NCI-H2196 (cell line): Measurements from ENCODE around the gene LDLRAD4.

ENCODE experiments used
- DNase-seq: peaks from one replicate; lab custom pipeline; 2025; ENCODE audit not compliant: unreplicated experiment; lab: John Stamatoyannopoulos, UW

LDLRAD4 gene

GRCh38 chr18:13525381-13526029 lies 306.9 kb downstream of the LDLRAD4 start:
- DNase-seq, result no peak

- DNase-seq, result no peak
Observed at GRCh38 chr18:13526519-13526918, 308.0 kb downstream of the LDLRAD4 start.

GRCh38 chr18:13527256-13527655 lies 308.7 kb downstream of the LDLRAD4 start:
- no peak for DNase-seq

- DNase-seq, result no peak
Observed at GRCh38 chr18:13527730-13528129, 309.2 kb downstream of the LDLRAD4 start.

GRCh38 chr18:13528739-13529392 lies 310.3 kb downstream of the LDLRAD4 start:
- DNase-seq, result no peak

- DNase-seq, result no peak
Observed at GRCh38 chr18:13530033-13530878, 311.7 kb downstream of the LDLRAD4 start.

GRCh38 chr18:13530879-13531387 lies 312.4 kb downstream of the LDLRAD4 start:
- DNase-seq, result peak; percentile 58

- DNase-seq, result no peak
Observed at GRCh38 chr18:13531681-13532325, 313.2 kb downstream of the LDLRAD4 start.

- no peak for DNase-seq
Observed at GRCh38 chr18:13532406-13533075, 314.0 kb downstream of the LDLRAD4 start.

GRCh38 chr18:13534631-13535030 lies 316.1 kb downstream of the LDLRAD4 start:
- no peak for DNase-seq

- DNase-seq, result no peak
Observed at GRCh38 chr18:13536578-13536977, 318.0 kb downstream of the LDLRAD4 start.

- DNase-seq, result no peak
Observed at GRCh38 chr18:13537022-13537780, 318.6 kb downstream of the LDLRAD4 start.

GRCh38 chr18:13538630-13539029 lies 320.1 kb downstream of the LDLRAD4 start:
- DNase-seq, result no peak

GRCh38 chr18:13539050-13539449 lies 320.5 kb downstream of the LDLRAD4 start:
- DNase-seq, result no peak

GRCh38 chr18:13539843-13540476 lies 321.4 kb downstream of the LDLRAD4 start:
- DNase-seq, result no peak

GRCh38 chr18:13540477-13541182 lies 322.1 kb downstream of the LDLRAD4 start:
- DNase-seq, result no peak

- no peak for DNase-seq
Observed at GRCh38 chr18:13541621-13542519, 323.3 kb downstream of the LDLRAD4 start.

- DNase-seq, result no peak
Observed at GRCh38 chr18:13542520-13542847, 323.9 kb downstream of the LDLRAD4 start.
